Neutrophil (primary cell): ENCODE results near the gene GTF3C2.

ENCODE experiments used
- H3K27ac ChIP-seq: fragments of 200-600 bp; sonication (generic); 2 replicates; pipeline ENCODE4 v1.5.1; 2016; ENCODE audit warnings: mild to moderate bottlenecking, moderate library complexity
- H3K27me3 ChIP-seq: fragments of 200-600 bp; sonication (generic); 2 replicates; pipeline ENCODE4 v1.6.0; 2016; ENCODE audit warnings: mild to moderate bottlenecking
- H3K36me3 ChIP-seq: fragments of 200-600 bp; sonication (generic); 2 replicates; pipeline ENCODE4 v1.5.1; 2017
- H3K4me1 ChIP-seq, 2 experiments: fragments of 200-600 bp in 1 of 2; sonication (generic) in 1 of 2; 1 replicate in 1 of 2; 2 replicates in 1 of 2; pipeline versions ENCODE4 v1.5.1 to v1.6.1; 2013 to 2016; ENCODE audit warnings: low read depth in 1 of 2, low read length in 1 of 2, mild to moderate bottlenecking in 1 of 2, moderate library complexity in 1 of 2; ENCODE audit not compliant: control insufficient read depth in 1 of 2, insufficient read depth in 1 of 2
- H3K4me3 ChIP-seq, 2 experiments: fragments of 200-600 bp in 1 of 2; sonication (generic) in 1 of 2; 1 replicate in 1 of 2; 2 replicates in 1 of 2; pipeline ENCODE4 v1.5.1; 2013 to 2016; ENCODE audit warnings: low read depth in 1 of 2, low read length in 1 of 2, mild to moderate bottlenecking in 1 of 2, moderate library complexity in 1 of 2
- H3K9me3 ChIP-seq: fragments of 200-600 bp; sonication (generic); 2 replicates; pipeline ENCODE4 v1.5.1; 2016
- TF ChIP-seq, protein P1 (sequence below): fragments of 200-600 bp; sonication (generic); IDR thresholded peaks from 2 replicates; pipeline ENCODE4 v1.5.1; 2016; ENCODE audit warnings: antibody characterized with exemption

GTF3C2 gene

DNA sequence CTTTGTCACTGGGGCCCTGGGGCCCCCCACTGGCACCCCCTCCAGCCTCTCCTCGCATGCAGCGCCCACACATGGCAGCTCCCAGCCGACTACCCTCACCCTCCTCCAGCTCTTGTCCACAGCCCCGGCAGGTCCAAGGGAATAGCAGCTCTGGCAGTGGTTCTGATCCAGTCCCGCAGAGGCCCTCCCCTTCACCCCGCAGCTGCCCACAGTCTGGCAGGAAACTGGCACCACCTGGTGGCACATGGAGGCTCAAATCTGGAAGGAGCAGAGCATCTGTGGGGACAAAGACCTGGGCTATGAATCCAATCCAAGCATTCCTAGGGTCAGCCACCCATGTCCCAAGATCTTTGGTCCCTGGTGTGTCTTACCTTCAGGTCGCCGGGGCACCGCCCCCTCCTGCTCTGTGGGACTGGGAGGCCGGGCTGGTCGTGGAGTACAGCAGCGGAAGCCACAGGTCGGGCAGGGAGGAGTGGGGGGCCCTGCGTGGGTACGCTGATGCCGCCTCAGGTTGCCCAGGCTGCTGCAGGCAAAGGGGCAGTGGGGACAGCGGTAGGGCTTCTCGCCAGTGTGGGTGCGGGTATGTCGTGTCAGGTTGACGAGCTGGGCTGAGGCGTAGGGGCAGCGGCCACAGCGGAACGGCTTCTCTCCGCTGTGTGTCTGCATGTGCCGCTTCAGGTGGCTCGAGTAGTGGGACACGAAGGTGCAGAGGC, 21.7 kb upstream of the GTF3C2 start:
- no peaks in the 10 kb centered on the region for H3K27me3 ChIP-seq
- peaks cover 14 to 22% of the 10 kb centered on the region in 2 experiments for H3K4me1 ChIP-seq
- H3K9me3 ChIP-seq, result no peaks in the 10 kb centered on the region
- TF ChIP-seq, protein P1, sequence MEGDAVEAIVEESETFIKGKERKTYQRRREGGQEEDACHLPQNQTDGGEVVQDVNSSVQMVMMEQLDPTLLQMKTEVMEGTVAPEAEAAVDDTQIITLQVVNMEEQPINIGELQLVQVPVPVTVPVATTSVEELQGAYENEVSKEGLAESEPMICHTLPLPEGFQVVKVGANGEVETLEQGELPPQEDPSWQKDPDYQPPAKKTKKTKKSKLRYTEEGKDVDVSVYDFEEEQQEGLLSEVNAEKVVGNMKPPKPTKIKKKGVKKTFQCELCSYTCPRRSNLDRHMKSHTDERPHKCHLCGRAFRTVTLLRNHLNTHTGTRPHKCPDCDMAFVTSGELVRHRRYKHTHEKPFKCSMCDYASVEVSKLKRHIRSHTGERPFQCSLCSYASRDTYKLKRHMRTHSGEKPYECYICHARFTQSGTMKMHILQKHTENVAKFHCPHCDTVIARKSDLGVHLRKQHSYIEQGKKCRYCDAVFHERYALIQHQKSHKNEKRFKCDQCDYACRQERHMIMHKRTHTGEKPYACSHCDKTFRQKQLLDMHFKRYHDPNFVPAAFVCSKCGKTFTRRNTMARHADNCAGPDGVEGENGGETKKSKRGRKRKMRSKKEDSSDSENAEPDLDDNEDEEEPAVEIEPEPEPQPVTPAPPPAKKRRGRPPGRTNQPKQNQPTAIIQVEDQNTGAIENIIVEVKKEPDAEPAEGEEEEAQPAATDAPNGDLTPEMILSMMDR, result no peak
- H3K27ac ChIP-seq, result peak overlapping the region; percentile 96
- H3K4me3 ChIP-seq, result no peak overlapping the region
- peaks cover 75% of the 10 kb centered on the region for H3K36me3 ChIP-seq

DNA sequence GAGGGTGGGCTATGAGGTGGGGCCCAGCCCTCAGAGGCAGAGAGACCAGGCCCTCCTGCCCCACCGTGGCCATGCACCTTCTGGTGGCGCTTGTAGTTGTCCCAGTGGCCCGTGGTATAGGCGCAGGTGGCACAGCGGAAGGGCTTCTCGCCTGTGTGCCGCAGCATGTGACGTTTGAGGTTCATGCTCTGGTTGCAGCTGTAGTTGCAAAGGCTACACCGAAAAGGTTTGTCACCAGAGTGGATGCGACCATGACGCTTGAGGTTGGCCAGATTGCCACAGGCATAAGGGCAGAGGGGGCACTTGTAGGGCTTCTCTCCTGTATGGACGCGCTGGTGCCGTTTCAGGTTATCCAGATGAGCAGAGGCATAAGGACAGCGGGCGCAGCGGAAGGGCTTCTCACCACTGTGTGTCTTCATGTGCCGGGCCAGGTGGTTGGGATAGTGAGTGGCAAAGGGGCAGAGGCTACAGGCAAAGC, 21.1 kb upstream of the GTF3C2 start:
- Histone ChIP-seq H3K4me3 (no peak overlapping the region), H3K4me1 (peaks cover 14 to 22% of the 10 kb centered on the region in 2 experiments), H3K36me3 (peaks cover 76% of the 10 kb centered on the region), H3K27me3 (no peaks in the 10 kb centered on the region), H3K9me3 (no peaks in the 10 kb centered on the region), H3K27ac (no peak overlapping the region)
- TF ChIP-seq, protein P1, result no peak

DNA sequence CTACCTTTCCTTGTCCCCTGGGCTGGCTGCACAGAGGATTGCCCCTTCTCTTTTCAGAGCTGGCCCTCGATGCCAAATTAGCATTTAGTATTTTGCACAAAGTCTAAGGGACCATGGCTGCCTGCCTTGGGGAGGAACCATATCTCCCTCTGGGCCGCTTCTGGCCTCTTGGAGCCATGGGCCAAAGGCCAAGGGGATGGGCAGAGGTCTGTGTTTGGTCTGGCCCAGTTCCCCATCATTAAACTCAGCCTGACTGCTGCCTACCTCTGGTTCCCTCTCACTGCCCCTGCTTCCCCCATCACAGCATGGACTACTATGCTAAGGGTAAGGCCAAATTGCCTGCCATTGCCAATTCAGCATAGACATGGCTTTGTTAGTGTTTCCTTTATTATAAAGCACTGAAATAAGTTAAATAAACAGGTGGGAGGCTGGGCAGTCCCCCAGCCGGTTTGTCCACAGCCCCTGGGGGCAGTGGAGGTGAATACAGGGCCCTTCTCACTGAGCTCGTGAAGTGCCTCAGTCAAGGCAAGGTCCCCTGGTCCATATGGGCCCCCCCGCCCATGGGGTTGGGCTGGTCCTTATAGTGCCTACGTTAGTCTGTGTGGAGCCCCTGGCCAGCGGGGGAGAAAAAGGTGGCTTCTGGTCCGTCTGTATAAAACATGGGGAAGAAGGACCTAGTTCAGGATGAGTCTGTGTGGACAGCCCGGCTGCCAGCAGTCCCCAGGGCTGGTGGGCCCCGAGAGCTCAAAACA, 20.5 kb upstream of the GTF3C2 start:
- Histone ChIP-seq H3K4me1 (peaks cover 20 to 27% of the 10 kb centered on the region in 2 experiments), H3K9me3 (no peaks in the 10 kb centered on the region), H3K36me3 (peaks cover 72% of the 10 kb centered on the region), H3K27me3 (no peaks in the 10 kb centered on the region), H3K27ac (no peak overlapping the region), H3K4me3 (no peak overlapping the region)
- TF ChIP-seq, protein P1, result no peak

DNA sequence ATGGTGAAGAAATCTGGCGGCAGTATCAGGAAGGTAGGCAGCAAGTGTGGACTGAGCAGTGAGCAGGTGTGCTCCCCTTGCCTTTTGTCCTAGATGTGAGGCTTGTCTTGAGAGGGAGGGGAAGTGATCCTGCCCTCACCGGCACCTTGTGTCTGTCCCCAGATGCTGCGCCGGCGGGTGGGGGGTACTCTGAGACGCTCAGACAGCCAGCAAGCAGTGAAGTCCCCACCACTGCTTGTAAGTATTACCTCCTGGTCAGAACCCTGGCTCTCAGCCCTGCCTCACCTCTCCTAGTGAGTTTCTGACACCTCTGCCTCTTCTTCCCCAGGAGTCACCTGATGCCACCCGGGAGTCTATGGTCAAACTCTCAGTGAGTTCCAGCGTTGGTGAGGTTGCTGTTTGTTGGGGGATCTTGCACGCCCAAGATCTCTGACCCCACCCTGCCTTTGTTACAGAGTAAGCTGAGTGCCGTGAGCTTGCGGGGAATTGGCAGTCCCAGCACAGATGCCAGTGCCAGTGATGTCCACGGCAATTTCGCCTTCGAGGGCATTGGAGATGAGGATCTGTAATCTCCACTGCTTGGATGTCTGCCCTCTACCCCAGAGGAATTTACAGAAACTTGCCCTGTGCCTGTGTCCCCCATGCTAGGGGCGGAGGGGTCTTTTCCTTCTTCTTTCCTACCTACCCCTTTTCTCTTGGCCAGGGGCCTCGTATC, 19.7 kb upstream of the GTF3C2 start:
- no peak overlapping the region for H3K27ac ChIP-seq
- no peaks in the 10 kb centered on the region for H3K27me3 ChIP-seq
- no peaks in the 10 kb centered on the region for H3K9me3 ChIP-seq
- TF ChIP-seq, protein P1, result no peak
- H3K36me3 ChIP-seq, result peaks cover 65% of the 10 kb centered on the region
- H3K4me3 ChIP-seq, result no peak overlapping the region
- peaks cover 28 to 35% of the 10 kb centered on the region in 2 experiments for H3K4me1 ChIP-seq

DNA sequence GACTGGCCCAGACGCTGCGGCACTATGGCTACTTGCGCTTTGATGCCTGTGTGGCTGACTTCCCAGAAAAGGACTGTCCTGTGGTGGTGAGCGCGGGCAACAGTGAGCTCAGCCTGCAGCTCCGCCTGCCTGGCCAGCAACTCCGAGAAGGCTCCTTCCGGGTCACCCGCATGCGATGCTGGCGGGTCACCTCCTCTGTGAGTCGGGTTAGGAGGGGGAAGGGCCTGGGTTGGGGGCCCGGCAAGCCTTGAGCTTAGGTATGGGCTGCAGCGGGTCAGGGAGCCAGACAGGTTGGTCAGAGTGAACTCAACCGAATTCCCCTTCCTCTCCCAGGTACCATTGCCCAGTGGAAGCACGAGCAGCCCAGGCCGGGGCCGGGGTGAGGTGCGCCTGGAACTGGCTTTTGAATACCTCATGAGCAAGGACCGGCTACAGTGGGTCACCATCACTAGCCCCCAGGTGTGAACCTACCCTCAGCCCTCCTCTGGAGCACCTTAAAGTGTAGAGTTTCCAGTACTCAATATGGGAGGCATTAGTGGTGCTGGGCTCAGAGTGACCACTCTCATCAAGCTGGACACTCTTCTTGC, 19.0 kb upstream of the GTF3C2 start:
- TF ChIP-seq, protein P1, result no peak
- Histone ChIP-seq H3K4me1 (peaks cover 29 to 36% of the 10 kb centered on the region in 2 experiments), H3K4me3 (no peak overlapping the region), H3K9me3 (no peaks in the 10 kb centered on the region), H3K36me3 (peaks cover 63% of the 10 kb centered on the region), H3K27me3 (no peaks in the 10 kb centered on the region), H3K27ac (no peak overlapping the region)
